Activated naive CD8-positive, alpha-beta T cell treated with anti-CD3 and anti-CD28 coated beads for 36 hours (primary cell): ENCODE results near the gene EFEMP2. TPM values are rescaled to one million over a fixed set of nuclear protein-coding genes. Genes with fewer than 3 reads are reported as not detected.
"Not testable (repeated sequence)": the region's sequence is repeated elsewhere in the genome, so short reads cannot be mapped to it uniquely, and the experiment has no call there.

Experiments
- DNase-seq: peaks from one replicate; pipeline ENCODE4 v3.0.0; 2021
- H3K27ac Mint-ChIP-seq: one replicate; pipeline ENCODE4 v1.8.0; 2022; ENCODE audit warnings: mild to moderate bottlenecking, moderate library complexity, mixed read lengths
- H3K27me3 Mint-ChIP-seq: one replicate; pipeline ENCODE4 v1.8.0; 2022; ENCODE audit warnings: mild to moderate bottlenecking, mixed read lengths
- H3K36me3 Mint-ChIP-seq: one replicate; pipeline ENCODE4 v1.8.0; 2021; ENCODE audit warnings: mild to moderate bottlenecking, mixed read lengths
- H3K4me1 Mint-ChIP-seq: one replicate; pipeline ENCODE4 v1.8.0; 2021; ENCODE audit warnings: mixed read lengths
- H3K4me3 Mint-ChIP-seq: one replicate; pipeline ENCODE4 v1.8.0; 2022; ENCODE audit warnings: mild to moderate bottlenecking, moderate library complexity, mixed read lengths
- H3K9me3 Mint-ChIP-seq: one replicate; pipeline ENCODE4 v1.8.0; 2022; ENCODE audit warnings: mixed read lengths
- total RNA-seq, 2 experiments: library from RNA; stranded (reverse); gene quantifications; one replicate each; pipeline ENCODE4 v1.2.3, GENCODE V29; 2021

The EFEMP2 gene
- total RNA-seq, 2 experiments from 2014 or later, result 8.5 to 8.9 TPM

DNA sequence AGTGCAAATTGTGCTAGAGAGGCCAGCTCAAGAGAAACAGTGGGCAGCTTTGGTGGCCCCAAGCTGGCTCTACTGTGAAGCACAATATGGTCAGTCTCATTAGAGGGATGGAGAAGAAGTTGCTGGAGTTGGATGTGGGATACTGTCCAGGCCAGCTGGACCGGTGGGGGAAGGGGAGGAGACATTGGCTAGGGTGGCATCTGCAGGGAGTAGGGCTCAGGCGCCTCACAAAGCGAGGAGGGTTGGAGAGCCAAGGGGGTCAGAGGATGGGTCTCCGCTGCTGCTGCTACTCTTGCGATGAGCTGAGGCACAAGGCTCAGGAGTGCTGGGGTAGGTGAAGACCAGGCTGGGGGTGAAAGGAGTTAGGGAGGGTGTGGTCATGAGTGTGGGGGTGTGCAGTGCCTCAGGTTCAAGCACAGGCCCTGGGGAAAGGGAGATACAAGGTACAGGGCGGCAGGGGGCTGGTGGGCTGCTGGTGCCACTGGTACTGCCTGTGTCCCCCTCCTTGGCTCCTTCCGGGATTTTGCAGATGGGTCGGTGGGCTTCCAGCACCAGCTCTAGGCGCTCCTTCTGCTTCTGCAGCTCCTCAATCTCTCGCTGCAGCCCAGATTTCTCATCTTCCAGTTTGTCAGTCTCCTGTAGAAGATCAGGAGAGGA, 20.2 kb upstream of the EFEMP2 start:
- Mint-ChIP-seq H3K27me3 (peaks cover 3% of the 10 kb centered on the region), H3K4me3 (peak overlapping the region; percentile 89), H3K4me1 (peaks cover 63% of the 10 kb centered on the region), H3K9me3 (no peaks in the 10 kb centered on the region), H3K27ac (peak overlapping the region; percentile 86), H3K36me3 (peaks cover 39% of the 10 kb centered on the region)
- DNase-seq, result no peak

DNA sequence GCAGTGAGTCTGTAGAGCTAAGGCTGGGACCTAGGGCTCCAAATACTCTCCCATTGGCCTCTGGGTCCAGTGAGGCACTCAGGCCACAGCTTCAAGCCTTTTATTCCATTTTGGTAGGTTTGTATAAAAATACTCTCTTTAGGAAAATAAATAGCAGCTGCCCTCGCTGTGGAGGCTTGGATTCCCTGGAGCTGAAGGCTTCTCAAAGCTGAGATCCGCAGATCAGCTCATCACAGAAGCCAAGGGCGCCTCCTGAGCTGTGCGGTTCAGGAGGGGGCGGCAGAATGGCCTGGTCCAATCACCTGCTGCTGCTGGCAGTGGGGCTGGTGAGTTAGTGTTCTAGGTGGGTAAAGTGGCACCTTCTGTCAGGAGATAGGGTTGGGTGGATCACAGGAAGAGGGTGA, 19.5 kb upstream of the EFEMP2 start:
- peaks cover 64% of the 10 kb centered on the region for H3K4me1 Mint-ChIP-seq
- not testable (repeated sequence) for H3K27me3 Mint-ChIP-seq, H3K9me3 Mint-ChIP-seq
- peaks cover 43% of the 10 kb centered on the region for H3K36me3 Mint-ChIP-seq
- peak; percentile 52 for DNase-seq
- H3K27ac Mint-ChIP-seq, result peak overlapping the region; percentile 86
- H3K4me3 Mint-ChIP-seq, result peak overlapping the region; percentile 89

DNA sequence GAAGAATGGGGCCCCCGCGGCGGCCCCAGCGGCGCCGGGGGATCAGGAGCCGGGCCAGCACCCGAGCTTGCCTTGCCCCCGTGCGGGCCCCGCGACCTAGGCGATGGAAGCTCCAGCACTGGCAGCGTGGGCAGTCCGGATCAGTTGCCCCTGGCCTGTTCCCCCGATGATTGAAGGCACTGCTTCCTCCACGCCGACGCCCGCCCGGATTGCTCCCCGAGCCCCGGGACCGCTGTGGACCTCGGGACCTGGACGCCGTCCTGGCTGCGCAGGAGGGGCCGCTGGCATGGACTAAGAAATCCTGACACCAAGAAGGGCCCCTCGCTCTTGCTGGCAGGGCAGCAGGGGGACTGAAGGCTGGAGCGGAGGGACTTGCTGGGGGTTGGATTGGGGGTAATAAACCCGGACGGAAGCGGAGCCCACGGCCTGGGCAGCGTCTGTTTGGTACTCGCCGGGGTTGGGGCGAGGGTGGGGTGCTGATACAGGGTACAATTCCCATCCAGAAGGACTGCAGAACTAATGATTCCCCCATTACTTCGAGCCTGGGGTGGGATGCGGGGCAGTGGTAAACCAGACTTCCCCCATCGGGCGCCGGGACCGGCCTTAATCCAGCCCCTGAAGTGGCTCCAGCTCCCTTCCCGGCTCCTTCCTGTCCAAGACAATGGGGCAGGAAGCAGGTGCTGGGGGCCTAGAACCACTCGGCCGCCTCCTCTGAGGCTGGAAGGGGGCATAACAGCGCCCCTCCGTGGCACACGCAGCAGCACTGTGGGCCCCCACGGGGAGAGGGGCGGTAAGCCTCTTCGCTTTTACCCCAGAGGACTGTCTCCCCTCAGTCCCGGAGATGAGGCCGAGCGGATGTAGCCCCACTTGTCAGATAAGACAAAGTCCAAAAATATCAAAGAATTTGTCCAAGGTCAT, 18.9 kb upstream of the EFEMP2 start:
- peaks cover 64% of the 10 kb centered on the region for H3K4me1 Mint-ChIP-seq
- peak overlapping the region; percentile 89 for H3K4me3 Mint-ChIP-seq
- H3K27me3 Mint-ChIP-seq, result peaks cover 3% of the 10 kb centered on the region
- no peaks in the 10 kb centered on the region for H3K9me3 Mint-ChIP-seq
- peaks cover 40% of the 10 kb centered on the region for H3K36me3 Mint-ChIP-seq
- H3K27ac Mint-ChIP-seq, result peak overlapping the region; percentile 86
- peak; percentile 54 for DNase-seq

- Mint-ChIP-seq H3K4me3 (peak within 1 kb of the TSS; percentile 98), H3K9me3 (no peaks in the 10 kb centered on the region), H3K27me3 (peaks cover 3% of the 10 kb centered on the region), H3K36me3 (peaks cover 35% of the 10 kb centered on the region), H3K27ac (peak within 1 kb of the TSS; percentile 94), H3K4me1 (peaks cover 57% of the 10 kb centered on the region)
- peak; percentile 99 for DNase-seq
Observed at GRCh38 chr11:65890324-65891218, 18.0 kb upstream of the EFEMP2 start, which contains the start of gene CCDC85B. TSS of gene CCDC85B (plus strand) at chr11:65890673. CDS start at chr11:65890784, 111 bp downstream.

DNA sequence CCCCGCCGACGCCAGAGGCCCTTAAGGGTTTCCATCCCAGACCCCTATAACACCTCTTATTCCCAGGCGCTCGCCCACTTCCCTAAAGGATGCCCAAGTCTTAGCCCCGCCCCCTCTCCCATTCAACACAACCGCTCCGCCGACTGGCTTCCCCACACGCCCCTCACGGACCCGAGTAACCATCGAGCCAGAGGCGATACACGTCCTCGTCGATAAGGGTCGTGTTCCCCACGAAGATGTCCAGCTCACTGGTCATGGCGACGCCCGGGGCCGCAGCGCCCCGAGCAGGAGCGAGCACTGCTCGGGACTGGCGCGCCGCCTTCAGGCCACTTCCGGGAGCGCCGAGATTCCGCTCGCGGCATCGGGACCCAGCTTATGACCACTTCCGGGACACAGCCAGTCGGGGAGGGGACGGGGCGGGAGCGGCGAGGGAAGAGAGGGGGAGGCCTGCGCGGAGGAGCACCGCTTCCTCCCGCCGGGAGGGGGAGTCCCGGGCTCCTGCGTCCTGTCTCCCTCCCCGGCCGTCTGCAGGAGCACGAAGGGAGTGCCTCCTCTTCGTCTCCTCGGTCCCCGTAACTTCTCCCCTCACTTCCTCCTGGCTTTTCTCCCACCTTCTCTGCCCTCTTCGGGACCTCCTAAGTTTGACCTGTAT, 15.7 kb upstream of the EFEMP2 start, which contains the start of gene FIBP:
Gene FIBP (minus strand): TSS at position 309 of the 652 bp plus-strand sequence. CDS start 53 bp downstream, at position 256.
- peak within 1 kb of the TSS; percentile 94 for H3K27ac Mint-ChIP-seq
- peaks cover 55% of the 10 kb centered on the region for H3K4me1 Mint-ChIP-seq
- peaks cover 3% of the 10 kb centered on the region for H3K27me3 Mint-ChIP-seq

GRCh38 chr11:65887723-65888162, 15.1 kb upstream of the EFEMP2 start:
- peak overlapping the region; percentile 98 for H3K4me3 Mint-ChIP-seq
- peaks cover 3% of the 10 kb centered on the region for H3K27me3 Mint-ChIP-seq
- peaks cover 49% of the 10 kb centered on the region for H3K4me1 Mint-ChIP-seq
- H3K36me3 Mint-ChIP-seq, result peaks cover 30% of the 10 kb centered on the region
- no peaks in the 10 kb centered on the region for H3K9me3 Mint-ChIP-seq
- H3K27ac Mint-ChIP-seq, result peak overlapping the region; percentile 94
- no peak for DNase-seq

More for the DNA sequence above, 15.7 kb upstream of the EFEMP2 start, which contains the start of gene FIBP:
- DNase-seq, result peak; percentile 95
- Mint-ChIP-seq H3K36me3 (peaks cover 32% of the 10 kb centered on the region), H3K4me3 (peak within 1 kb of the TSS; percentile 98), H3K9me3 (no peaks in the 10 kb centered on the region)

- no peak for DNase-seq
- H3K27me3 Mint-ChIP-seq, result no peaks in the 10 kb centered on the region
- H3K27ac Mint-ChIP-seq, result peak overlapping the region; percentile 94
- peaks cover 47% of the 10 kb centered on the region for H3K4me1 Mint-ChIP-seq
- no peaks in the 10 kb centered on the region for H3K9me3 Mint-ChIP-seq
- peak overlapping the region; percentile 98 for H3K4me3 Mint-ChIP-seq
- peaks cover 25% of the 10 kb centered on the region for H3K36me3 Mint-ChIP-seq
Observed at GRCh38 chr11:65886826-65887722, 14.5 kb upstream of the EFEMP2 start.

GRCh38 chr11:65885808-65886536, 13.4 kb upstream of the EFEMP2 start:
- Mint-ChIP-seq H3K4me1 (peaks cover 55% of the 10 kb centered on the region), H3K27ac (no peak overlapping the region), H3K27me3 (no peaks in the 10 kb centered on the region)

GRCh38 chr11:65885231-65885630, 12.6 kb upstream of the EFEMP2 start:
- Mint-ChIP-seq H3K36me3 (peaks cover 28% of the 10 kb centered on the region), H3K9me3 (no peaks in the 10 kb centered on the region), H3K4me1 (peaks cover 62% of the 10 kb centered on the region), H3K27me3 (no peaks in the 10 kb centered on the region), H3K4me3 (no peak overlapping the region), H3K27ac (peak overlapping the region; percentile 32)
- no peak for DNase-seq

More at GRCh38 chr11:65885808-65886536, 13.4 kb upstream of the EFEMP2 start:
- Mint-ChIP-seq H3K36me3 (peaks cover 22% of the 10 kb centered on the region), H3K9me3 (no peaks in the 10 kb centered on the region), H3K4me3 (no peak overlapping the region)
- DNase-seq, result no peak

GRCh38 chr11:65884716-65885092, 12.1 kb upstream of the EFEMP2 start:
- Mint-ChIP-seq H3K36me3 (peaks cover 30% of the 10 kb centered on the region), H3K9me3 (no peaks in the 10 kb centered on the region), H3K4me1 (peaks cover 62% of the 10 kb centered on the region), H3K4me3 (no peak overlapping the region), H3K27me3 (no peaks in the 10 kb centered on the region), H3K27ac (peak overlapping the region; percentile 72)
- DNase-seq, result peak; percentile 84

GRCh38 chr11:65883786-65884715, 11.5 kb upstream of the EFEMP2 start:
- H3K9me3 Mint-ChIP-seq, result no peaks in the 10 kb centered on the region

More at GRCh38 chr11:65883786-65884715, 11.5 kb upstream of the EFEMP2 start:
- H3K4me3 Mint-ChIP-seq, result no peak overlapping the region
- H3K36me3 Mint-ChIP-seq, result peaks cover 30% of the 10 kb centered on the region
- no peak for DNase-seq
- H3K4me1 Mint-ChIP-seq, result peaks cover 62% of the 10 kb centered on the region
- no peaks in the 10 kb centered on the region for H3K27me3 Mint-ChIP-seq
- peak overlapping the region; percentile 72 for H3K27ac Mint-ChIP-seq
